ENCODE measurements around the gene CDC42EP4.

DNA sequence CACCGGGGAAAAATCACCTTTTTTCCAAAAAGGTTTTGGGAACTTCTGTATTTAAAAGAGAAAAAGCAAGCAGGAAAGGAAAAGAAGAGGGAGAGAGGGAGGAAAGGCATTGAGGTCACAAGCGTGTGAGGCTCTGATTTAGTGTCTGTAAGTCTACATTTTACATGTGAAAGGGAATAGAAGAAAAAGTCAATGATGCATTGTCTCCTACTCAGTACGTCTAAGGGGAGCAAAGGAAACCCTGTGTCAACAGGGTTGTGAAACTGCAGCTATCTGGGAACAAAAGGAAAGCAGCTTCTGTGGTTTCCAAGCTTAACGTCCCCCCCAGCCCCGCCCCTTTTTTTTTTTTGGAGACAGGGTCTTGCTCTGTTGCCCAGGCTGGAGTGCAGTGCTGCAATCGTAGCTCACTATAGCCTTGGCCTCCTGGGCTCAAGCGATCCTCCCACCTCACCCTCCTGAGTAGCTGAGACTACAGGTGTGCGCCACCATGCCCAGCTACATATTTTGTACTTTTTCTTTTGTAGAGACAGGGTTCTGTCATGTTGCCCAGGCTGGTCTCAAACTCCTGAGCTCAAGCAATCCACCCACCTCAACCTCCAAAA is 1.8 kb upstream of the CDC42EP4 start:
- TF ChIP-seq CTCF (IDR thresholded peaks at IDR 0.05 in 8 of 11, conservative IDR thresholded peaks at IDR 0.05 in 3 of 11) (no peak), POLR2A (IDR thresholded peaks at IDR 0.05) (no peak), POLR2AphosphoS5 (IDR thresholded peaks at IDR 0.05) (no peak)
